ENCODE data around the gene ECHDC3.
"Not testable (repeated sequence)": the region's sequence is repeated elsewhere in the genome, so short reads cannot be mapped to it uniquely, and the experiment has no call there.

ECHDC3 gene

DNA sequence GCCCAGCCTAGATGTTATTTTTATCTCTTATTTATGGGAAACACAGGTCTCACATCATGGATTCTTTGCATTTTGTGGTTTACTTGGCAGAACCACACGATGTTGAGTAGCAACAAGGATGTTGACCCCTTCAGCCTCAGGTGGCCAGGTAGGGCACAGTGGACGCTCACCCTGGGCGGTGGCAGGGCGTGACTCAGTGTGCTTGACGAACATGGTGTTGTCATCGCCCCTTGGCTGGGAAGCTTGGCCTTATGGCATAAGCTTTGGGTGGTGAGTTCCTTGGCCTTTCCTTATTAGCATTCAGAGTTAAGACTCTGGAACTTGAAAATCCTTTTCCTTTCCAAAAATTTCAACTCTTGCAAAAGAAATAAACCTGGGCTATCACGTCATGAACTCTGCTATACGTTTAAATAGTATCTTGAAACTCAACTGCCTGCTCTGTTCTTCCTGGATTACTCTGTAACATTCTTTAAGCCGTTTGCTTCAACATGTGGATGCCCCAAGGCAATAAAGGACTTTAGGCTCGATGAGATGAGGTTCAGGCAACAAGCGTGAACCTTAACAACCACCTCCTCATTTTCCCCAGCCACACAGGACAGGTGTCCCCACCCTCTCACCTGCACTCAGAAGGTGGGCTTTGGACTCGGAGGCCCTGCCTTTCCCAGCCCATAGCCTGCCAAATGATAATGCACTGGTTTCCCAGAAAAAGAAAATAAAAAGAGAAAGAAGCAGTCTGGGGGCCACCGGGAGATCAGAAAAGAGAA, 22.5 kb upstream of the ECHDC3 start:
- DNase-seq: no peak

DNA sequence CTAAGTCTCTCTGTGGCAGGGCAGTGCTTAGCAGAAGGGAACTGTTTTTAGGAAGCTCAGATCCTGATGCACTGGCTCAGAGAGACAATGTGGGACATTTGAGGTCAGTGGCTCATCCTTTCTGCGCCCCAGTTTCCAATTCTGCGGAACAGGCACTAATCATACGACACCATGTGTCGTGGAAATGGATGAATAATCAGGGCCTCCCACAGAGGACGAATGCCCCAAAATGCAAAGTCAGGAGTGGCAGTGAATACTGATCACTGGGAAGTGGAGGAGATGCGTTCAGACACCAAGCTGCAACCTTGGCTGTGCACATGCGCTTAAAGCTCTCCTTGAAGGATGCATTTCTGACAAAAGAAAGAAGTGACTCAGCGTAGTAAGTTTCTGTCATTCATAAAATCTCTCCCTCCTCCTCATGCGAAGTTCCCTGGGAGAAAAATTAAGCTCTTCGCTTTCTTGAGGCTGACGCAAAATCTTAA, 21.9 kb upstream of the ECHDC3 start:
- no peak for DNase-seq

DNA sequence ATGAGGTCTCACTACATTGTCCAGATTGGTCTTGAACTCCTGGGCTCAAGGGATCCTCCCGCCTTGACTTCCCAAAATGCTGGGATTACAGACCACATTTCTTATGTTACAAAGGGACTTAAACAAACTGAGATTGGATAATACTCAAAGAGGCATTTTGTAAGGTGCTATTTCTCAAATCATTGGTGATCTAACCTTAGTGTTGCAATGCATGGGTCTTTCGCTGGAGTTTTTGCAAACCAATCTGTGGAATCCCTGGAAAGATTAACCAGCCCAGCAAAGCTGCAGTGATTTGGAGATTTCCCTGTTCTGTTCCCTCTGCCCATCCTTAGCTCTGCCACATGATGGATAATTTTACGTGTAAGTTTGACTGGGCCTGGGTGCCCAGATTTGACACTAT, 20.4 kb upstream of the ECHDC3 start:
- no peak for DNase-seq

DNA sequence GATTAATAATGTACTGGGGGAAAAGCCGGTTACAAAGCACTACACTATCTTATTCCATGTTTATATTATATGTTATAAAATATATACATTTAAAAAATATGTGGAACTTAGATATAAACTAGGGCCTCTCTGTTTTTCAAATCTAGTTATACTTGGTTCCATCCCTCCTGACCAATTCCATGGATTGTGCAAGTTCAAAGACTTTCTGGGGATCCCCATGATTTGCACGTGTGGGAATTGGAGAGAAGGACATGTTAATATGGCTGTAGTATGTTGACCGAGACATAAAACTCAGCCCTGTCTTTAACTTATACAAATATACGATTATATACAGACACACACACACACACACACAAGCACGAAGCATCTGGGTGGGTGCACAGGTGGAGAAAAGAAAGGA, 18.8 kb upstream of the ECHDC3 start:
- no peak for DNase-seq

DNA sequence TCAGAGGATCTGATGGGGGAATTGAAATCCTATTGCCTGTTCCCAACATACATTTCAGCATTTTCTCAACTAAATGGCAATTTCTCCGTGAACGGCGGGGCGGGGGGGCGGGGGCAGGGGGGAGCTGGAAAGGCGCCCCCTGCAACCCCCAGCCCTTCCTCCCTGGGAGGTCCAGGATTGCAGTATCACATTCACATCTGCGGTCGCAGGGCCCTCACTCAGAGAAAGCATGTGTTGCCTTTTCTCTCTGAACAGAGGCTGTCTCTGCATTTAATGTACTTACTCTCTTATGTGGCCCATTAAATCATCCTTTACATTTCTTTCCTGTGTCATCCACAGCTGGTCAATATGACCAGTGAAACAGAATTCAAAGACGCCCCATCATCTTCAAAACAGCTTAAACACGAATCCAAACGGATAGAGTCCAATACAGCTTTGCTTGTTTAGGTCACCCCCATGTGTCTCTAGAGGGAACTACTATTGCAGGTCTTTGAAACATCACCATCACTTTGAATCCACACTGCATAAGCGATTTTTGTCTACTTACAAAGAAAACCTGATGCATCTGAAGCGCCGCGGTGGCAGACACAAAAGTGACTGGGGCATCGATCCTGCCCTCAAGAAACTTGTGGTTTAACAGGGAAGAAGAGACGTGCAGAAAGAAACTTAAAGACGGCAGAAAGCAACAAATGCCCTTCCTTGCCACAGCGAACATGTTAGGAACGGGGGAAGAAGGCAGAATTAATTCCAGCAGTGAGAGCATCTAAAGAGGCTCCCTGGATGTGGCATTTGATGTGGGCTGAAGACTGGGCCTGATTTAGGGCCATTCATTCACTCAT, 17.0 kb upstream of the ECHDC3 start:
- no peak for DNase-seq

DNA sequence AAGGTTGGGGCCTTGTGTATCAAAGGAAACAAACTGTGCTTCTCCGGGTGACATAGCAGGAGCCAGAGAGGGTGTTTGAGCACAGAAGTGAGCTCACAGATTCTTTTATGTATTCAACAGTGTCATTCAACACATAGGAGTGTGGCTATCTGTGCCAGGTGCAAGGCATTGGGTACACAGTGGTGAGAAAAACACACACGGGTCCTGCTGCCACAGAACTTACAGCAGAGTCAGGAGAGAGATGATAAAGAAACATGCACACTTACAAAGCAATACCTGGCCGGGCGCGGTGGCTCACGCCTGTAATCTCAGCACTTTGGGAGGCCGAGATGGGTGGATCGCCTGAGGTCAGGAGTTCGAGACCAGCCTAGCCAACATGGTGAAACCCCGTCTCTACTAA, 16.3 kb upstream of the ECHDC3 start:
- no peak for DNase-seq

DNA sequence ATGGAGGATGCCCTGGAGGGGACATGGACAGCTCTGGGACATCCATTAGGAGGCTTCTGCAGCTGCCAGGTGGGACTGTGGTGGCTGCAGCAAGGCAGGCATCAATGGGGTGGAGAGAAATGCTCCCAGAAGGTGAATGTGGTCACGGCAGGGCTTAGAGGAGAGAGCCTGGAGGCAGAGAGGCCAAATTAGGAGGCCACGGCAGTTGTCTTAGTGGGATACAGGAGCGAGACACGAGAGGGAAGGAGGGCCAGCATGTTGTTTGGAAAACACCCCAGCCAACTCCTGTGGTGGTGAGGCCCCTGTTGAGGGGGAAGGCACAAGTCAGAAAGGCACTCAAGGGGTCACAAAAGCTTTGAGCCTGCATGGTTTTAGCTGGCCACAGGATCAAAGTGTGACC, 14.6 kb upstream of the ECHDC3 start:
- DNase-seq: no peak

DNA sequence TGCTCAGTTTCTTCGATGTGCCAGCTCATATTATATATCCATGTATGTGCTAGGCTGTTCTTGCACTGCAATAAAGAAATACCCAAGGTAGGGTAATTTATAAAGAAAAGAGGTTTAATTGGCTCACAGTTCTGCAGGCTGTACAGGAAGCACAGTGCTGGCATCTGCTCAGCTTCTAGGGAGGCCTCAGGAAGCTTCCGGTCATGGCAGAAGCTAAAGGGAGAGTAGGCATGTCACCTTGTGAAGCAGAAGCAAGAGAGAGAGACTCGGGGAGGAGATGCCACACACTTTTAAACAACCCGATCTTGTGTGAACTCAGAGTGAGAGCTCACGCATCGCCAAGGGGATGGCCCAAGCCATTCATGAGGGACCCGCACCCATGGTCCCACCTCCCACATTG, 13.8 kb upstream of the ECHDC3 start:
- no peak for DNase-seq

DNA sequence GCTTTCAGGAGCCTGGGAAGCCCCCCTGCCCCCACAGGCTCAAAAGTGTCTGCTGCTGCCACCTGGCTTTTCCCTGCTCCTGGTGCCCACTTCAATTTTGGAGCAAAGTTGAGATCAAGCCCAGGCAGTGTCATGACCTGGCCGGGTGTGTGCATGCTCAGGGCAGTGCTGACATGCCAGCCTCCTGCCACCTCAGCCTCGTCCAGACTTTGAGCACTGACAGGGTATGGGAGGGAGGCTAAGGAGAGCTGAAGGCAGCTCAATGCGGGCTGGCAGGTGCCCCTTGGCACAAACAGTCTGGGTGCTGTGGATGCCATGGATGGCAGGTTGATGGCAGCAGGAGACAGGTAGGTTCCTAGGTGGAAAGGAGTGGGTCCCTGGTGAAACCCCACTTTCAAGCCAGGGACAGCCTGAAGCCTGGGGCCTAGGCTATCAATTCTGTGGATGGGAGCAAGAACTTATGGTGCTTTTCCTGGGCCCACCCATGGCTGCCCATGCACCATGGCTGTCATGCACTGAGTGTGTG, 12.3 kb upstream of the ECHDC3 start:
- DNase-seq: no peak

DNA sequence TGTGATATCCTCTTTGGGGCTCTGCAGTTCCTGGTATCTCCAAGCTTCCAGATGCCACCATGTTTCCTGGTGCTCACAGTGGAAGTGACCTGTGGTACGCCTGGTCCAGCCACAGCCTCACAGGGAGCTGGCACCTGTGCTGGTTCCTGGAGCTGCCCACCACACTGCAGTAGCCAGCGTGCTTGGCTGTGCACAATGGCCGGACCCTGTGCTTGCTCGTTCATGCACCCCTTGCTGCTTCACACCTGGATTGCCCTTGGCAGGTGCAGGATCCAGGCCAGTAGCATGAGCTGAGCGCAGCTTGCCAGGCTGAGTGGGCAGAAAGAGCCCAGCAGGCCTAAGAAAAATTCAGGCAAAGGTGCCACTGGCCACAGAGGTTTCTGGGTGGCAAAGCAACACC, 11.4 kb upstream of the ECHDC3 start:
- DNase-seq: no peak

DNA sequence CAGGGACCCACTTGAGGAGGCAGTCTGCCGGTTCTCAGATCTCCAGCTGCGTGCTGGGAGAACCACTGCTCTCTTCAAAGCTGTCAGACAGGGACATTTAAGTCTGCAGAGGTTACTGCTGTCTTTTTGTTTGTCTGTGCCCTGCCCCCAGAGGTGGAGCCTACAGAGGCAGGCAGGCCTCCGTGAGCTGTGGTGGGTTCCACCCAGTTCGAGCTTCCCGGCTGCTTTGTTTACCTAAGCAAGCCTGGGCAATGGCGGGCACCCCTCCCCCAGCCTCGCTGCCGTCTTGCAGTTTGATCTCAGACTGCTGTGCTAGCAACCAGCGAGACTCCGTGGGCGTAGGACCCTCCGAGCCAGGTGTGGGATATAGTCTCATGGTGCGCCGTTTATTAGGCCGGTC, 5.4 kb upstream of the ECHDC3 start:
- DNase-seq: not testable (repeated sequence)

DNA sequence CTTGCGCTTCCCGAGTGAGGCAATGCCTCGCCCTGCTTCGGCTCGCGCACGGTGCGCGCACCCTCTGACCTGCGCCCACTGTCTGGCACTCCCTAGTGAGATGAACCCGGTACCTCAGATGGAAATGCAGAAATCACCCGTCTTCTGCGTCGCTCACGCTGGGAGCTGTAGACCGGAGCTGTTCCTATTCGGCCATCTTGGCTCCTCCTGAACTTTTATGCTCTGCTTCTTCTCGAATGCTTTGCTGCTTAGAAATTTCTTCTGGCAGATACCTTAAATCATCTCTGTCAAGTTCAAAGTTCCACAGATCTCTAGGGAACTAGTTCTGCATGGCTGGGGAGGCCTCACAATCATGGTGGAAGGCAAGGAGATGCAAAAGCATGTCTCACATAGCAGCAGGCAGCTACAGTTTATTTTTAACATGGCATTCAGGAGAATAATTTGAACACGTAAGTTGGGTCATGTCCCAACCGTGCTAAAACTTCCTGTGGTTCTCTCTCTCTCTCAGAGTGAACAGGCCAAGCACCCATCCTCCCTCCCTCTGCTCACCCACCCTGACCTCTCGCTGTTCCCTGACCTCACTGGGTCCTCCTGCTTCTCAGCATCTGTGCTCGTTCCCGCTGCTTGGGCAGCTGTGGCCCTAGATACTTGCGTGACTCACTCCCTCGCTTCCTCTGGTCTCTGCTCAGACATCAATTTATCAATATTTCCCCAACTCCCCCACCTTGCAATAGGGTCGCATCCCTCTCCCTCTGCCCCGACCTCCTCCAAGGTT, 4.7 kb upstream of the ECHDC3 start:
- DNase-seq: not testable (repeated sequence)

DNA sequence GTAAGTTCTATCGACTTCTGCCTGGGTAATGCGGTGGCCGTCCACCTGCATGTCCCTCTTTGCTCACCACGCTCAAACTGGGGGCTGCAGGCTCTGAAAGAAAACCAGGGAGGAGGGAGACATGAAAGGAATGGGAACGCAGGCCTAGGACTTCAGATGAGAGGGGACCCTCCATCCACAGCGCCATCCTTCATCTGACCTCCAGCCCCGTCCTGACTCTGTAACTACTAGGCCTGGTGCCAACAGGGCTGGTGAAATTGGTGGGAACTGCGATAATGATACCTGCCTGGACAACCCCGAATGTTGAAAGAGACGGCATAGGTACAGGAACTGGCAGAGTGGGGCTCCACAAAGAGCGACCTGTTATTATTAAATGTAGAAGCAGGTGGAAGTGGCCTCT, 1.3 kb upstream of the ECHDC3 start:
- no peak for DNase-seq

DNA sequence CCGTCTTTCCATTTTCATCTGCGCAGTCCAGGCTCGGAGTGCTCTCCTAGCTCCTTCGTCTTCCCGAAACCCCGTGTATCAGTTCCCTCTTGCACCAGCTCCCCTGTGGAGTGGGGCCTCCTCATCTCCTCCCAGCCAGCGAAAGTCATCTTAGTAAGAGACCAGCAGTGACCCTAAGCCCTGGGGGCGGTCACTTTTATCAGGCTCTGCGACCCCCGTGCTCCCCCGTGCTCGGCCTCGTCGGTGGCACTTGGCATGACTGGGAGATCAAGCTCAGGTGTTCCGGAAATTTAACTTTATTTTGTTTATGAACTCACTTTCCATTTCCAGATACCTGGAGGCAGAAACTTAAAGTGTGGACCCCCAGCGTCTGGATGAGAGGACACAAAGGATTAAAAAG, 574 bp upstream of the ECHDC3 start:
- no peak for DNase-seq

DNA sequence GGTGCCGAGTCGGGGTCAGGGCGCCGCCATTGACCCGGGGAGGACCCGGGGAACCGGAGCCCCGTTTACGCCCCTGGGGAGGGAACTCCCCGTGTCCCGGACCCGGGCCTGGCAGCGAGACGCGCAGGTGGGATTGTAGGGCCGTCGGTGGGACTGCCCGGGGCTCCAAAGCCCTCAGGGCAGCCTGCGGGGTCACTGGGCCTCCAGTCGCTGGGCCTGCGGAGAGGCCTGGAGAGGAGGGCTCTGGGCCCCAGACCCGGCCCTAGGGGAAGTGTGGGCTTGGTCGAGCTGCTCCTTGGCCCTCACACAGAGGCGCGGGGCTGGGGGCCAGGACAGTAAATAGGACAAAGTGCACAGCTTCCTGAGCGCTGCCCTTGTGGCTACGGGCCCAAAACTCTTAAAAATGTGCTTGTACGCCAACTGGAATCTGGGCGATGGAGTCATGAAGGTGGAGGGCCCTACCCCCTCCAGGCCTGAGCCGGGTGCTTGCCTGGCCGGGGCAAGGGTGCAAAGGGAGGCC, 657 bp downstream of the ECHDC3 start:
- DNase-seq: no peak

DNA sequence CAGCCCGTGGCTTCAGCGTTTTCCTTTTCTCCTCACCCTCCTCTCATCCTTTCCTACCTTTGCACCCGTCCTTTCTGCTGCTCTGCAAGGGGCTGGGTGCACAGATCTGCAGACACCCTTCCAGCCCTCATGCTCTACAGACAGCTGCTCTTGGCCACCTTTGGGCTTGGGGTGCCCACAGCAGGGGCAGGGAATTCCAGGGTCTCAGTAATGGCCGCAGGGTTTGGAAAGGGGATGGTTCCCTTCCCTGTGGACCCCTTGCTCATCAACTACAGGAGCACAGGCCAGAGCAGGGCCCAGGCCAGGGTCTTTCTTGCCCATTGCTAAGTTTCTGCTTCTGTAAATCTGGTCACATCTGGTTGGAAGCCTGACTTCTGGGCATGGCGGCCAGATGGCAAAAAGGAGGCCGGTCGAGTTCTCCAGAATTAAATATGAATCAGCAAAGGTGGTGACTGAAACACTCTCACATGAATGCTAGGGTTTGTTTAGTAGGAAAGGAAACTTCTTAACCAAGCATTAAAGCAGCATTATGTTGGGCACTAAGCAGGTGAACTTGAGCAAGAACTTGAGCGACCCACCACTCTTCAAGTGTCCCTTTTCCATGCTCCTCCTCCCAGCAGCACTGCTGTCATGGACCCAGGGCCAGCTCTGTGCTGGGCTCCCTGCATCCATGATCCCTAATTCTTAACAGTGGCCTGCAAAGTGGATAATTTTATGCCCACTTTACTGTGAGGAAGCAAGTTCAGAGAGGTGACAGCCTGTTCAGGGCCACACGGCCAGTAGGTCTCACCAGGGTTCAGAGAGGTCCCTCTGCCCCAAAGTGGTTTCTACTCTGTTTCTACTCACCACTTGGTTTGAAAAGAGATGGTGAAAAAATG, 1.5 kb downstream of the ECHDC3 start:
- DNase-seq: no peak

DNA sequence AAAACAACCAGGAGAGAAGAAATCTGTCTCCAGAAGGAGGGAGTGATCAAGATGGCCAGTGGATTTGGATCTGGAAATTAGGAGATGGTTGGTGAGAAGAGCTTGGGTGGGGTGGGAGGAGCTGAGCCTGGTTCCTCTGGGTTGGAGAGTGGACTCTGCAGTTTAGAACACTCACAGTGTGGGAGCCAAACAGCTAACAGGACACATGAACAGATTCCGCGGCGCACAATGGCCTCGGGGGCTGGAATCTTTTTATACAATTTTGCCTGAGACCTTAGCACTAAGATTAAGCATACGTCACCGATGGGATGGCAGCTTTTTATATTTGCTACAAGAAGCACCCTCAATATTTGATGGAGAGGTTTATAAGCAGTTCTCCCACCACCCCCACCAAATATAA, 2.9 kb downstream of the ECHDC3 start:
- DNase-seq: no peak

DNA sequence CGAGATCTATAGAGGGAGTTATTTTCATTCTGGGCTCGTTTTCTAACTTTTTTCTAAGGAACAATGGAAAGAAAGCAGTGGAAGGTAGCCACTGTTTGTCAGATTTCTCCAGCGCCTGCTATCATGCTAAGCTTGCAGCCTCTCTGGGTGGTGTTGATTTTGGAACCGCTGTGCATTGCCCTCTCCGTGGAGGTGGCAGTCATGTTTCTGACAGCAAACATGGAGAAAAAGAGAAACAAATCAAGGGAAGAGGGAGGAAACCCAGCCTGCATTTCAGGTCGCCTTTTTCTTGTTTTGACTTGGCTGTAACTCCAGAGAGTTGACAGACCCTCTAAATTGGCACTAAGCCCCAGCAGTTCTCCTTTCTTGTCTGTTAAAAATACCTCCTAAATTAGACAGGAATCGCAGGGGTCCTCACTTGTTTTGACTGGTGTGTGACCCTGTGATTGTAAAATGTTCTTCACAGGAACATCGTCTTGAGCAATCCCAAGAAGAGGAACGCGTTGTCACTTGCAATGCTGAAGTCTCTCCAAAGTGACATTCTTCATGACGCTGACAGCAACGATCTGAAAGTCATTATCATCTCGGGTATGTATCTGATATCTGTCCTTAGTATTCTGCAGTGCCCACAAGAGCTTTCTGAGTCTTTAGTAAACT, 4.8 kb downstream of the ECHDC3 start:
- no peak for DNase-seq

DNA sequence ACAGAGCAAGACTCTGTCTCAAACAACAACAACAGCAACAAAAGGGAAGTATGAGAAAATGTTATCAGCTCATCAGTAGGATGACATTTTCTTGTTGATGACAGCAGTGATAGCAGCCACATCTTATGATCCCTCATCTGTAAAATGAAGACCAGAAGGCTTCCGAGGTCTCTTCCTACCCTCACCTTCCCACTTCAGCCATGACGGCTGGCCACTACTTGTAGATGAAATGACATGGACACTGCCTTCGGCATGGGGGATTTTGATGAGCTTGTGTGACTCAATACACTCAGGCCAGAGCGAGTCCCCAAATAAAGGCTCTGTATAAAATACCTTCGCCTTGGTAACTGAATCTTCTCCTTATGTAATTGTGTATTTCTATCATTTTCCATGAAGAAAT, 6.7 kb downstream of the ECHDC3 start:
- no peak for DNase-seq

DNA sequence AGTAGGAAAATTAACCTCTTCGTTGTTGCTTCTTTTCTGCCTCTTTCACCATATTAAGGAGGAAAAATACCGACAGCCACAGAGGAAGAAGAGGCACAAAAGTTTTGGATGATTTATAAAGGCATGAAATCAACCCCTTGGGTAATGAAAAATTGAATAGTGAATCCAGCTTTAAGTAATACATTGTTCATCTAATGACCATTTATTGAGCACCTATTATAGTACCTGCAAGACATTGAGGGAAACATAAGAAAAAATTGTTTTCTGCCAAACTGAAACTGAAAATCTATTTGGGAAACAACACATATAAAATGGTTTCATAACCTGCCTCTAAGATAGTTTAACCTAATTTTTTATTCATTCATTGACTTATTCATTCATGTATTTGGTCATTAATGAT, 8.2 kb downstream of the ECHDC3 start:
- DNase-seq: no peak

DNA sequence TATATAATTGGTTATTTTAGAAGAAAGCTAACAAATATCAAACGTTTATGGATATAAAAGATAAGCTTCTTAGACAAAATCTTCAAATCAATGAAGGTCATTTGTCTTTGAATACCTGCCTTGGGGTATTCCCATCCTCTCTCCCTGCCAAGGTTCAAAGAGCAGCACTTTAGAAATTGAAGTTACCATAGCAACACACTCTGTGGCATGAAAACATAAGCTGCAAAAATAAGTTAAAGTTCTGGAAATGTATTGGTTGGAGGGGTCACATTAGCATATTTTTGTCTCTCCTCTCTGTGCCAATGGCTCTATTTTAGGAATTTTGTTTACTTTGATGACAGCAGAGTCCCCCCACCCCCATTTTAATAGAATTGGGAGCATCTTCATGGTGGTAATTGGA, 12.0 kb downstream of the ECHDC3 start:
- DNase-seq: no peak

DNA sequence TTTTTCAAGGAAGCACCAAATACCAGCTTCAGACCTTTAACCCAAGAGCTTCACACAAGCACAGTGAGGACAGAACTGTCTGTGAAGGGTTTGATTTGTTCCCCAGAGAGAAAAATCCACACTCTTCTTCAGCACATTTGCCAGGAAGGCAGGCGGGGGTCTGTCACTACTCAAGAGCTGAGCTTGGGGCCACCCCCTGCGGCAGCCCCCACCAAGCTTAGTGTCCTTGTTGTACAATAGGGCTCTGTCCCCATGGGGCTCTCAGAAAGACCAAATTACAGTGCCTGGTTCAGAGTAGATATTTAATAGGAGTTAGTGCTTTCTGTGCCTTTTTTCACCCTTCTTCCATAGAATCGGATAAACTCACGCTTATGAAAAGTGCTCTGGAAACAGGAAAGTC, 12.4 kb downstream of the ECHDC3 start:
- DNase-seq: no peak
